Measurements from ENCODE around the gene CENPL.

DNA sequence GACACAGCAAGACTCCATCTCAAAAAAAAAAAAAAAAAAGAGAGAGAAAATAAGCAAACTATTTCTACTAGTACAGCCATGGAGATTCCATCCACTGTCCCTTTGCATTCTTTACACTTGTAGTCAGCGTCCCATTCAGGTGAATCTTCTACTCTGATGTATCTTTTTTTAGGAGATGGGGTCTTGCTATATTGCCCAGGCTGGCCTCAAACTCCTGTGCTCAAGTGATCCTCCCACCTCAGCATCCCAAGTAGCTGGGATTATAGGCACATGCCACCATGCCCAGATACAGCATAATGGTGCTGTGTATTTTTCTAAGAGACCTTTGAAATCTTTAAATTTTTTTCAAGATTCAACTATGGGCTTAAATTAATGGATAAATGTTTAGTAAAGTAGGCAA is 8.1 kb upstream of the CENPL start:
- TF ChIP-seq POLR2AphosphoS5 (IDR thresholded peaks at IDR 0.05; ENCODE audit: low read depth, low read length) (no peak), POLR2A (IDR thresholded peaks at IDR 0.05; ENCODE audit: low read depth, low read length) (no peak)

Measured in GM12892 (cell line).